GM18873 (cell line): ENCODE measurements around the gene SMG6.
"Not testable (repeated sequence)": the region's sequence is repeated elsewhere in the genome, so short reads cannot be mapped to it uniquely, and the experiment has no call there.

Experiments used
- ATAC-seq: cut with Tn5 transposase; IDR thresholded peaks from one replicate; pipeline ENCODE4 v1.9.1; 2021; ENCODE audit warnings: mild to moderate bottlenecking, moderate library complexity, moderate number of reproducible peaks; ENCODE audit not compliant: unreplicated experiment, low FRiP score

SMG6 gene

GRCh38 chr17:2181897-2182448 is 121.6 kb downstream of the SMG6 start:
- ATAC-seq: no peak

DNA sequence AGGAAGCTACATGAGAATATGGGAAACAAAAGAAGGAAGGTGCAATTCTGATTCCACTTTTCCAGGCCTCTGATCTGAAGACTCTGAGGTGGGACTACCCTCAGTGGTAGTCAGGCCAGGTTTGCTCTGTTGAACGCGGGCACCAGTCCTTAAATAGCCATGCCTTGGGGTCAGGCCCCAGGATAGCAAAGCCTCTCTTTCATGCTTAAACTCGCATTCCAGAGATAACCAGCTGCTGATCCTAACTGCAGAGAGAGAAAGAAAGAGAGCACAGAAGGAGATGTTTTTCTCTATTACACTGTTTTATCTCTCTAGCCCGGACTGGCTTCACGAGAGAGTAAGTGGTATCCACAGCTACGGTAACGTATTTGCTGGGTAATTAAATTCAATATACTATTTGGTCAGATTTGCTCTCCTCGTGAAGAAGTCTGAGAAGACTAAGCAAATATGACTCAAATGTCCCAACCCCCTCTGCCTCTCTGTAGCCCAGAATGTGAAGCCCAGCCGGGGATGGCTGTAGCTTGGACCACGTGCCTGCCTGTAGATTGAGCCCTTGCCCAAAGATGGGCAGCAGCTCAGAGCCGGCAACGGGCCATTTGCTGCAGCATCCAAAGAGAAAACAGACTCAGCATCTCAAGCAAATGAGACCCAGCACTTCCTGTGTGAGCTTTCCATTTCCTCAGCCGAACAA is 122.2 kb downstream of the SMG6 start:
- no peak for ATAC-seq

- no peak for ATAC-seq
Measured at GRCh38 chr17:2180768-2181167, 122.8 kb downstream of the SMG6 start.

DNA sequence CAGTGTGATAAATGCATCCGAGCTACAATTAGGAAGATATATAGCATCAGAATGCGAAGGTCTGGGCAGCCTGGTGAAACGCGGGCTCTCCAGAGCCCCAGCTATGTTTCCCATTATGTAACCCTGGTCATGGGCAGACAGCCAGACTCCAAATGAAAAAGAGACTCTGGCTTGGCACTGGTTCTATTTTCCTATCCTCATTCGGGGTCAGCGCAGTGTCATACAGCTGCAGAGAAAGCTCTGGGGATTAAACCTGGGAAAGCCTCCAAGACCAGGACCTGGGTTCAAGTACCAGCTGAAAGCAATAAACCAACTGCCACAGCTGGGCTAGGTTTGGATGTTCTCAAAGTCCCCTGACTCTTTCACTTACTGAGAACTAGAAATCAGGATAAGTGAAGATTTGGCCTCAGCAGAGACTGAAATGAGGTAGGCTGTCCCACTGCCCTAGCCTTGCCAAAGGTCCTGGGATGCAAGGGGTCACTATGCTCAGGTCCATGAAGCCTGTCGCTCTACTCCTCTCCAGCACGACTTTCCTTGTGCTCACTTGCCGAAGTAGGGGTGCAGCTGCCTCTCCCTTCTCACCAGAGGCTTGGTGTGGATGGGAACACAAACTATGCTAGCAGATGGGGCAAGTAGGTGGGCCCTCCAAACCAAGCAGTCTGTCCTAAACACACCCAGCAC is 123.8 kb downstream of the SMG6 start:
- ATAC-seq: no peak

GRCh38 chr17:2178798-2179501 is 124.6 kb downstream of the SMG6 start:
- no peak for ATAC-seq

DNA sequence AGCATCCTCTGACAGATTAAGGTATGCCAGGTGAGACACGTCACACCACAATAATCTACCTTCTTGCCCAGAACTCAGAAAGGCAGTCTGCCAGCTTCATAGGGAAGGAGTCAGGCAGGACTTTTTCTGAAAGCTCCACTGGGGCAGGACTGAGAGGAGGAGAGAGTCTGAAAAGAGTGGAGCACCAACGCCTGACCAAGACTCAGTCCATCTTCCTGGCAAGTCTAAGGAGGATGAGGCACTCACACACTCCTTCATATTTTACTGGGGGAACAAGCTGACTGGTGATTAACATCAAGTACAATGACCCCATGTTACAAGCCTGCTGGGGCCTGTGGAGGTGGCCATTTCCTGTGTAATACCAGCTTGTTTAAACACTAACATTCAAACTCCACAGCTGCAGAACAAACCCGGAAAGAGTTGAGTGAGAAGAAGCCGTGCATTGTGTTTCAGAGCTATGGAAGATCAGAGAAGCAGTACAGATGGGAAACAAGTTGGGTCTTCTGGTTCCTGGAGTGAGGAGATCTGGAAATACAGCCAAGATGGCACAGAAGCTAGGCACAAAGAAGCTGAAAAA is 126.3 kb downstream of the SMG6 start:
- ATAC-seq: no peak

DNA sequence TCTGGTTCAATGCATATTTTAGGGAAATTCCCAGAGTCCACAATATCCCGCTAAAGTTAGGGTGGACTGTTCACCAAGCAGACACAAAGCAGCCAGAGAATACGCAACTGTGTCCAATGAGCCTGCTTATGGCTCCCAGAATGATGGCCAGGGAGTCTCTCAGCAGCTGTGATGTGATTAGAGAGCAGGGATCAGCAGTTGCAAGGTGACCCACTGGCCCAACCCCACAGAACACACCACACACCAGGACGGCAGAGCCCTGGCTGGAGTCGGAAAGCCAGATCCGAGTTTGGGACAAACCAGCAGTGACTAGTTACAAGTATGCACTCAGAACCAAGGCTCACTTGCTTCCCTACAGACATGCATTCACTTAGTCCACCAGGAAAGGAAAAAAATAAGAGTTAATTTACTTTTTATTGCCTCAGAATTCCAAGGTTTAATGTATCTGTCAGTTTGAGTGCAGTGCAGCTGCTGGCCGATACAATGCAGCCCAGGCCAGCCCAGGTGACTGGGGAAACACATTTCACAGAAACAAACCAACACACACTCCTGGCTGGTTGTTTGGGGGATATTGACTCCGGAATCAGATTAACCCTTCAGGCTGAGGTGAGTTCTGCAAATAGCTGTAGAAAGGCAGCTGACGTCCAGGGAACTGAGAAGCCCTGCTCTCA is 127.0 kb downstream of the SMG6 start:
- ATAC-seq: no peak

- no peak for ATAC-seq
Measured at GRCh38 chr17:2175294-2175628, 128.3 kb downstream of the SMG6 start.

GRCh38 chr17:2174468-2175293 is 128.9 kb downstream of the SMG6 start:
- ATAC-seq: no peak

DNA sequence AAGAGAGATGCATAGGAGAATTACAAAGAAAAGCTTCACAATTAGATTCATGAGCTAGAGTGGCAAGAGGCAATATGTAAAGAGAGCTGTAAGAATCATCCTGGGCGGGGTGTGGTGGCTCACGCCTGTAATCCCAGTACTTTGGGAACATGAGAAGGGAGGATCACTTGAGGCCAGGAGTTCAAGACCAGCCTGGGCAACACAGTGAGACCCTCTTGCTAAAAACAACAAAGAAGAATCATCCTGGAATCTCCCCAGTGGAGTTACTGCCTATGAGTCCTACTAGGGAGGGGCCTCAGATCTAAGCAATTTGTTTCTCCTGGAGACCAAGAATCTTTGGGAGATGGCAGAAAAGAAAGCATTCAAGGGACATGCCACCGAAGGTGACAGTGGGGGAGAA is 129.6 kb downstream of the SMG6 start:
- ATAC-seq: no peak

DNA sequence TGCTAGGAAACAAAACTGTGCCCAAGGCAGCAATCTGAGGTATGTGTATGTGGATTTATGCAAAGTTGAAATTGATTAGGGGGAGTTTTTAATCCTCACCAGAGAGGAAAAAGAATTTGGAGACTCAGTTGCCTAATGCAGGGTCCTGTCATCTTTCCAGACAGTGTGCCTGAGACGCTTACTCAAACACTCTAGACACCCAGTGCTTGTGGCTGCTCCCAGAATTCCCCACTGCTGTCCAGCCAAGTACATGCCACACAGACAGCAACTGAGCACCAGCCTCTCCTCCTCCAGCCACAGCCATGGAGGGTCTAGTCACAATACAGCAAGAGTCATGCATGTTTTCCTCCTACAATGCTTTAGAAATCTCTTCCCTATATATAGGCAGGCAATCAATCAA is 130.6 kb downstream of the SMG6 start:
- ATAC-seq: no peak

- no peak for ATAC-seq
Measured at GRCh38 chr17:2172077-2172851, 131.3 kb downstream of the SMG6 start.

DNA sequence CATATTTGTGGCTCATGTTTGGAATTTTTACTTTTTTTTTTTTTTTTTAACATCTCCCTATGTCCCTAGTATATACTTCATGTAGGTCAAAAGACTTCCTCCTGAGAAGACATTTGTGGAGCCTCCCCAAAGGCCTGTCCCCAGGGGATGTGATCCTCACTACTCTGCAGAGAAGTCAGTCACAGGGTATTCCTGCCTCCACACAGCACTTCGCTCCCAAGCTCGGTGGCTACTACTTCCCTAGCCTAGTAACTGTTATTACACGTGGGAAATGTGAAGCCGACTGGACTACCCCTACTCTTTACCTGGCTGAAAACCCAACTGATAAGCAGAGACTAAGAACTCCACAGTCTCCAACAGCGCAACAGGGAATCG is 131.9 kb downstream of the SMG6 start:
- ATAC-seq: no peak

DNA sequence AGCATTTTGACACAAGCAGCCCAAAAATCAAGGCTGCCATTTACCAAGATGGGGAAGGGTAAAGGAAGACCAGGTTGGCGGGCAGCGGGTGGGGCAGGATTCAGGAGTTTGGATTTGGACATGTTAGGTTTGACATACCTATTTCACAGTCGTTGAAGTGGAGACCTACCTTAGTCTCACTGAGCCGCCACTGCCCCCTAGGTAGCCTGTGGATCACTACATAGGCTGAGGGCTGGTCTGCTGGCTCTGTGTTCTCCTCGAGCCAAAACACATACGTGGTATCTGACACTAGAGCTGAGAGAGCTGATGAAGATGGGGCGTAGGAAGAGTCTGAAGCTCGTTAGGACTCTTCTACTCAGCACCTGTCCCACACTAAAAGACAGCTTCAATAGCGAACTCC is 133.6 kb downstream of the SMG6 start:
- no peak for ATAC-seq

DNA sequence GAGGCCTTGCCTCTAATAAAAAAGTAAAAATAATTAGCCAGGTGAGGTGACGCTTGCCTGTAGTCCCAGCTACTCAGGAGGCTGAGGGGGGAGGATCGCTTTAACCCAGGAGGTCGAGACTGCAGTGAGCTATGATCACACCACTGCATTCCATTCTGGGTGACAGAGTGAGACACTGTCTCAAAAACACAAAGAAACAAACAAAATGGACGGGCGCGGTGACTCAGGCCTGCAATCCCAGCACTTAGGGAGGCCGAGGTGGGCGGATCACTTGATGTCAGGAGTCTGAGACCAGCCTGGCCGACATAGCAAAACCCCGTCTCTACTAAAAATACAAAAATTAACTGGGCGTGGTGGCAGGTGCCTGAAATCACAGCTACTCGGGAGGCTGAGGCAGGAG is 137.9 kb downstream of the SMG6 start:
- not testable (repeated sequence) for ATAC-seq

DNA sequence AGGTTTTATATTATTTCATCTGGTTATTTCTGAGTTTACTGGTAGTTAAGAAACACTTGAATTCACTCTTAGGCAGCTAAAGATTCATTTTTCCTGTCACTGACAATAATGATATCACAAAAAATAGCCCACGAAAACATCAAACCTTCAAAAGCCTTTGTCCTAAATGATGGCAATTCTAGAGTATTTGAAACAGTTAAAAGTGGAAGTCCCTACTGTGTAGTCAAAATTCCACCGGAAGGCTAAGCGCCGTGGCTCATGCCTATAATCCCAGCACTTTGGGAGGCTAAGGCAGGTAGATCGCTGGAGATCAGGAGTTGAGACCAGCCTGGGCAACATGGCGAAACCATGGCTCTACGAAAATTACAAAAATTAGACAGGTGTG is 145.2 kb downstream of the SMG6 start:
- no peak for ATAC-seq

GRCh38 chr17:2157675-2158395 is 145.8 kb downstream of the SMG6 start:
- ATAC-seq: no peak

DNA sequence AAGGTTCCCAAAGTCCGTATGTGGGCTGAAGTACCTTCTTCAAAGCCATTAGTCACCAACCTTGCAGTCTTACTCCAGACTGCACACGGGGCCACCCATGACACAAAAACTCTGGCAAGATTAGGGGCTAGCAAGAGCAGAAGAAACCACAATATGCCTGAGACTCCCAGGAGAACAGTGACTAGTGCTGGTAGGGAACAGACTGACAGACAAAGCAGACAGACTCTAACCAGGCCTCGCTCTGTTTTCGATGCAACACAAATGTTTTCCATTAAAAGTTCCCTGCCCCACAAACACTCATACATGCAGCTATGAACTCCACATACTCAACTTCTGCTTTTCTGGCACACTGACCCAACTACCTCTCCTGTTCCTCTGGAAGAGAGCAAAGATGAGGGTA is 146.5 kb downstream of the SMG6 start:
- no peak for ATAC-seq

DNA sequence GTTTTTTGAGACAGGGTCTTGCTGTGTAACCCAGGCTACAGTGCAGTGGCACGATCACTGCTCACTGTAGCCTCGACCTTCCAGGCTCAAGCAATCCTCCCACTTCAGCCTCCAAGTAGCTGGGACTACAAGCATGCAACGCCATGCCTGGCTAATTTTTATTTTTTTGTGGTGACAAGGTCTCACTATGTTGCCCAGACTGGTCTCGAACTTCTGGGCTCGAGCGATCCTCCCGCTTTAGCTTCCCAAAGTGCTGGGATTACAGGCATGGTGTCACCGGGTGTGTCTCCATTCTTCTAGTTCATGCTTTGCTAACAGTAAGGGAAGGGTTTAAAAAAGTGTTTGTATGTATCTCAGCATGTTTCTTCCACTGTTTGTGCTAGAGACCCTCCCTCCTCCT is 146.9 kb downstream of the SMG6 start:
- no peak for ATAC-seq
